Sigmoid colon (tissue), 7 donors: ENCODE data around the gene DPPA5. TPM values are rescaled to one million over a fixed set of nuclear protein-coding genes. Genes with fewer than 3 reads are reported as not detected.

Experiments used
- DNase-seq: peaks from one replicate; pipeline ENCODE4 v3.0.0-alpha.2; 2019
- H3K27ac ChIP-seq, 4 donors: fragments of 200-600 bp; sonication (generic); one replicate each; pipeline ENCODE4 v1.5.1; 2016 to 2019; ENCODE audit warnings: mild to moderate bottlenecking in 1 of 4
- H3K27me3 ChIP-seq, 3 donors: fragments of 200-600 bp; sonication (generic); one replicate each; pipeline ENCODE4 v1.5.1; 2019; ENCODE audit warnings: mild to moderate bottlenecking in 1 of 3
- H3K36me3 ChIP-seq, 4 donors: fragments of 200-600 bp; sonication (generic); one replicate each; pipeline ENCODE4 v1.5.1; 2016 to 2019
- H3K4me1 ChIP-seq, 4 donors: fragments of 200-600 bp; sonication (generic); one replicate each; pipeline ENCODE4 v1.5.1; 2017 to 2019
- H3K4me3 ChIP-seq, 4 donors: fragments of 200-600 bp; sonication (generic); one replicate each; pipeline ENCODE4 v1.5.1; 2017 to 2019; ENCODE audit warnings: mild to moderate bottlenecking in 2 of 4, moderate library complexity in 1 of 4
- H3K9me3 ChIP-seq, 4 donors: fragments of 200-600 bp in 3 of 4; sonication (generic) in 3 of 4; one replicate each; pipeline versions ENCODE4 v1.5.1 to v1.6.1; 2013 to 2019
- EP300 ChIP-seq, 4 donors: sonication (generic); formaldehyde crosslinking; IDR thresholded peaks; one replicate each; pipeline ENCODE4 v1.6.1; 2017; ENCODE audit warnings: antibody characterized with exemption in 4 of 4
- POLR2A ChIP-seq, 2 donors: fragments of 450-650 bp; IDR thresholded peaks; one replicate each; pipeline ENCODE4 v1.6.1; 2016; ENCODE audit warnings: antibody characterized with exemption in 2 of 2, mild to moderate bottlenecking in 2 of 2, moderate library complexity in 2 of 2
- POLR2AphosphoS5 ChIP-seq, 4 donors: sonication (generic); formaldehyde crosslinking; IDR thresholded peaks; one replicate each; pipeline ENCODE4 v1.6.1; 2017; ENCODE audit warnings: antibody characterized with exemption in 4 of 4
- WGBS, 2 donors: extraction: QIAGEN DNeasy Blood & Tissue Kit; methylation state at CpG; one replicate each; pipeline ENCODE4 v1.1.7; 2013; 5-methylcytosine and 5-hydroxymethylcytosine counted together
- intact Hi-C: fragments of 100-400 bp; cut with DNase I; formaldehyde crosslinking; loops from one replicate; pipeline ENCODE4 v1.15.1; 2023
- polyA plus RNA-seq, 3 donors: library from polyadenylated mRNA; stranded (reverse); fragments of 200-250 nt; gene quantifications; one replicate each; pipeline ENCODE4 v1.2.3, GENCODE V29; 2013
- total RNA-seq, 4 donors: library from RNA; depleted of rRNA; stranded (reverse); fragments of >200 nt; gene quantifications; one replicate each; pipeline ENCODE4 v1.1.0, GENCODE V29; 2016
- TF ChIP-seq, protein P1 (sequence below), 4 experiments: fragments of 450-650 bp in 3 of 4; fragments of 200-600 bp in 1 of 4; IDR thresholded peaks; one replicate each; pipeline ENCODE4 v1.5.1; 2016 to 2019; ENCODE audit warnings: antibody characterized with exemption in 4 of 4, mild to moderate bottlenecking in 3 of 4, moderate library complexity in 2 of 4
- donor health status: healthy with polysubstance abuse.
- donor health status: Bipolar disorder and iron deficiency.
- donor health status: healthy.

DPPA5 gene
- total and polyA plus RNA-seq, 7 donors, result not detected

DNA sequence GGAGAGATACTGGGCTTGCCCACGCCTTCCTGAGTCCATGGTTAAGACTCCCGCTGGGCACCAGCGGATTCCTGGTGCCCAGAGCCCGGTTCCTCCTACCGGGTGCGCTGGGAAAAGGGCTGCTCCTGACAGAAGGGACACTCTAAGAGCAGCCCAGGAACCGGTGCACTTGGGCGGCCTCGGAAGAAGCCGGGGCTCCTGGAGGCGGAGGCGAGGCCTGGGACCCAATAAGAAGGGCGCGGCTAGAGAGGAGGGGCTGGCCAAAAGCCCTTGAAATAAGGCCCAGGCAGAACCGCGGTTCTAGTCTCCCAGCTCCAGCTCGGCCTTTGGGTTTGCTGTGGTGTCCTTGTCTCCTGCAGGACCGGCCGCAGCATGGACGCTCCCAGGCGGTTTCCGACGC lies 8.3 kb upstream of the DPPA5 start, which contains the start of gene KHDC3L:
Gene KHDC3L, plus strand, starts transcription at position 301 of the 400 bp plus-strand sequence. Its CDS starts 72 bp downstream, at position 373.
- no peaks in the 10 kb centered on the region for H3K9me3 ChIP-seq
- H3K27me3 ChIP-seq, result no peaks in the 10 kb centered on the region
- no peak for DNase-seq
- H3K4me3 ChIP-seq, result no peak within 1 kb of the TSS
- WGBS, 2 donors, result 91 to 93% methylated on average over 23 of the region's 23 CpGs
- H3K4me1 ChIP-seq, result no peaks in the 10 kb centered on the region
- no peak within 1 kb of the TSS for H3K27ac ChIP-seq
- H3K36me3 ChIP-seq, result no peaks in the 10 kb centered on the region
- TF ChIP-seq POLR2A (IDR thresholded peaks at IDR 0.05), result no peak
- TF ChIP-seq POLR2AphosphoS5 (IDR thresholded peaks at IDR 0.05), result no peak
- TF ChIP-seq EP300 (IDR thresholded peaks at IDR 0.05), result no peak
- TF ChIP-seq, protein P1, sequence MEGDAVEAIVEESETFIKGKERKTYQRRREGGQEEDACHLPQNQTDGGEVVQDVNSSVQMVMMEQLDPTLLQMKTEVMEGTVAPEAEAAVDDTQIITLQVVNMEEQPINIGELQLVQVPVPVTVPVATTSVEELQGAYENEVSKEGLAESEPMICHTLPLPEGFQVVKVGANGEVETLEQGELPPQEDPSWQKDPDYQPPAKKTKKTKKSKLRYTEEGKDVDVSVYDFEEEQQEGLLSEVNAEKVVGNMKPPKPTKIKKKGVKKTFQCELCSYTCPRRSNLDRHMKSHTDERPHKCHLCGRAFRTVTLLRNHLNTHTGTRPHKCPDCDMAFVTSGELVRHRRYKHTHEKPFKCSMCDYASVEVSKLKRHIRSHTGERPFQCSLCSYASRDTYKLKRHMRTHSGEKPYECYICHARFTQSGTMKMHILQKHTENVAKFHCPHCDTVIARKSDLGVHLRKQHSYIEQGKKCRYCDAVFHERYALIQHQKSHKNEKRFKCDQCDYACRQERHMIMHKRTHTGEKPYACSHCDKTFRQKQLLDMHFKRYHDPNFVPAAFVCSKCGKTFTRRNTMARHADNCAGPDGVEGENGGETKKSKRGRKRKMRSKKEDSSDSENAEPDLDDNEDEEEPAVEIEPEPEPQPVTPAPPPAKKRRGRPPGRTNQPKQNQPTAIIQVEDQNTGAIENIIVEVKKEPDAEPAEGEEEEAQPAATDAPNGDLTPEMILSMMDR (IDR thresholded peaks at IDR 0.05), result no peak
- intact Hi-C loops, result no loop called here

DNA sequence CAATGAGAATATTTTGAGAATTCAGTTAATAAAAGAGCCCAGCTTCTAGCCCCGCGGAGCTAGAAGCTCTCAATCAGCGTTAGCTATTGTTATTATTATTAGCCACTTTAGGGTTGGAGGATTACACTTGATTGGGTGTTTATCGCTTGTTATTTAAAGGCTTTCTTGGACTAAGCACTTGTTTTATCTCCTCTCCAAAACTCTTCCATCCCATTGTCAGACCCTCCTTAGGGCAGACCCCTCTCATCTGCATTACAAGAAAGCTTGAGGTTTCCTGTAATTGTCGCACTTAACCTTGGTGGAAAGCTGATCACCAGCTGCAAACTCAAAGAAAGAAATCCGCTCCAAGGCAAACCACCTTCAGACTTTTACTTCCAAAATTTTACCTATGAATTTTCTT lies 4.8 kb downstream of the DPPA5 start:
- DNase-seq, result no peak
- TF ChIP-seq POLR2A (IDR thresholded peaks at IDR 0.05), result no peak
- TF ChIP-seq EP300 (IDR thresholded peaks at IDR 0.05), result no peak
- TF ChIP-seq POLR2AphosphoS5 (IDR thresholded peaks at IDR 0.05), result no peak
- TF ChIP-seq, protein P1 (IDR thresholded peaks at IDR 0.05), result no peak
- Histone ChIP-seq H3K4me1 (no peaks in the 10 kb centered on the region), H3K9me3 (no peaks in the 10 kb centered on the region), H3K4me3 (no peak overlapping the region), H3K36me3 (no peaks in the 10 kb centered on the region), H3K27me3 (peaks cover 4 to 31% (median 12%) of the 10 kb centered on the region in 3 donors), H3K27ac (no peak overlapping the region)
- intact Hi-C loops, result no loop called here
- WGBS, 2 donors, result 30 to 58% methylated on average over 6 of the region's 6 CpGs

DNA sequence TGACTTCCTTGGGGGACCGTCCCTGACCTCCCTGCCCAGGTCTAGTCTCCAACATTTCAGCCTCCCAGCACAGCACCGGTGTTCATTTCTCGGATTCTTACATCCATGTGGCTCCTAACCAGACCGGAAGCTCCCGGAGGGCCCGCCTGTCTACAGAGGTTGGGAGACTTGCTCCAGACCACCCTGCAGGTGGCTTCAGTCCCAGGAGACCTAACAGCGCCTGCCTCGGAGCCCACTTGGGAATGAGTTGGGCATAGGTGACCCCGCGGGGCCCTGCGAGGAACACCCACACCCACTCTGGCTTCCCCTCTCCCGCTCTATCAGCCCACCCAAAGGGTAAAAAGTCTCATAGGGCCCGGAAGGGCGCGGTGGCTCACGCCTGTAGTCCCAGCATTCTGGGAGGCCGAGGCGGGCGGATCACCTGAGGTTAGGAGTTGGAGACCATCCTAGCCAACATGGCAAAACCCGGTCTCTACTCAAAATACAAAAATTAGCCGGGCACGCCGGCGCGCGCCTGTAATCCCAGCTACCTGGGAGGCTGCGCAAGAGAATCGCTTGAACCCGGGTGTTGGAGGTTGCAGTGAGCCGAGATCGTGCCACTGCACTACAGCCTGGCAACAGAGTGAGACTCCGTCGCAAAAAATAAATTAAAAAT lies 5.4 kb downstream of the DPPA5 start:
- Histone ChIP-seq H3K4me1 (no peaks in the 10 kb centered on the region), H3K9me3 (no peaks in the 10 kb centered on the region), H3K36me3 (no peaks in the 10 kb centered on the region), H3K4me3 (no peak overlapping the region), H3K27ac (no peak overlapping the region), H3K27me3 (peaks cover 4 to 31% (median 12%) of the 10 kb centered on the region in 3 donors)
- intact Hi-C loops, result no loop called here
- DNase-seq, result no peak
- TF ChIP-seq POLR2A (IDR thresholded peaks at IDR 0.05) (no peak), POLR2AphosphoS5 (IDR thresholded peaks at IDR 0.05) (no peak), EP300 (IDR thresholded peaks at IDR 0.05) (no peak)
- TF ChIP-seq, protein P1 (IDR thresholded peaks at IDR 0.05), result no peak
- WGBS, 2 donors, result 48 to 76% methylated on average over 33 of the region's 33 CpGs

DNA sequence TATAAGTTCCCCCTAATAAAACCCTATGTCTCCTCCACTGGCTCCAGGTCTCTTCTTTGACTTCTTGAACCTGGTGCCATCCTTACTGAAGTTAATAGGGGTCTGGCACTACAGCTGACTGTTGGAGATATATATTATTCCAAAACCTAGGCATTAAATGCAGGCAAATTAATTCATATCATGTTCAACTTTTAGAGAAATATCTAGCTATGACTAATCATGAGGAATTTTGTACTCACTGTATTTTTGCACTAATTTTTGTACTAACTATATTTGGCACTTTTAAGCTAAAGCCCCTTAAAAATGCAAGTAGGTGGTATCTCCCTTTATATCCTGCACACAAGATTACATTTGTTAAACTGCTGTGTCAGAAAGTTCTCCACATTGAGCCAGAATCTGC lies 10.9 kb downstream of the DPPA5 start:
- Histone ChIP-seq H3K9me3 (no peaks in the 10 kb centered on the region), H3K27me3 (peaks cover 0 to 3% (median under 1%) of the 10 kb centered on the region in 3 donors), H3K27ac (no peak overlapping the region), H3K36me3 (no peaks in the 10 kb centered on the region), H3K4me1 (no peaks in the 10 kb centered on the region), H3K4me3 (no peak overlapping the region)
- DNase-seq, result no peak
- intact Hi-C loops, result no loop called here
- TF ChIP-seq POLR2A (IDR thresholded peaks at IDR 0.05) (no peak), EP300 (IDR thresholded peaks at IDR 0.05) (no peak)
- TF ChIP-seq, protein P1 (IDR thresholded peaks at IDR 0.05), result no peak

DNA sequence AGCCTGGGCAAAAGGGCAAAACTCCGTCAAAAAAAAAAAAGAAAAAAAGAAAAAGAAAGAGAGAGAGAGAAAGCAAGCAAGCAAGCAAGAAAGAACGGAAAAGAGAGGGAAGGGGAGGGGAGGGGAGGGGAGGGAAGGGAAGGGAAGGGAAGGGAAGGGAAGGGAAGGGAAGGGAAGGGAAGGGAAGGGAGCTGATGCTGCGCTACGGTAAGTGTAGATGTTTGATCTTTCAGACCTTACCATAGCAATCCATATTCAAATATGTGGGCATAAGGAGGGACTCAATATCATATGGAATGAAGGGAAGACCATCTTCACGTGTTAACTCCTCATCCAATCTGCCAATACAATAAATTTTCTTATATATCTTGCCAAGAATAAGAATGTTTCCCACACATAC lies 11.9 kb downstream of the DPPA5 start:
- intact Hi-C loops, result no loop called here
- no peaks in the 10 kb centered on the region for H3K27me3 ChIP-seq
- no peak for DNase-seq
- no peaks in the 10 kb centered on the region for H3K4me1 ChIP-seq
- H3K9me3 ChIP-seq, result no peaks in the 10 kb centered on the region
- no peak overlapping the region for H3K4me3 ChIP-seq
- no peaks in the 10 kb centered on the region for H3K36me3 ChIP-seq
- WGBS, 2 donors, result 78 to 90% methylated on average over 5 of the region's 5 CpGs
- no peak overlapping the region for H3K27ac ChIP-seq
- no peak for TF ChIP-seq POLR2AphosphoS5 (IDR thresholded peaks at IDR 0.05)
- no peak for TF ChIP-seq EP300 (IDR thresholded peaks at IDR 0.05)
- TF ChIP-seq, protein P1 (IDR thresholded peaks at IDR 0.05), result no peak
- TF ChIP-seq POLR2A (IDR thresholded peaks at IDR 0.05), result no peak
